Measurements from ENCODE around the gene PLG.
"Not testable (repeated sequence)": the region's sequence is repeated elsewhere in the genome, so short reads cannot be mapped to it uniquely, and the experiment has no call there.

The PLG gene

DNA sequence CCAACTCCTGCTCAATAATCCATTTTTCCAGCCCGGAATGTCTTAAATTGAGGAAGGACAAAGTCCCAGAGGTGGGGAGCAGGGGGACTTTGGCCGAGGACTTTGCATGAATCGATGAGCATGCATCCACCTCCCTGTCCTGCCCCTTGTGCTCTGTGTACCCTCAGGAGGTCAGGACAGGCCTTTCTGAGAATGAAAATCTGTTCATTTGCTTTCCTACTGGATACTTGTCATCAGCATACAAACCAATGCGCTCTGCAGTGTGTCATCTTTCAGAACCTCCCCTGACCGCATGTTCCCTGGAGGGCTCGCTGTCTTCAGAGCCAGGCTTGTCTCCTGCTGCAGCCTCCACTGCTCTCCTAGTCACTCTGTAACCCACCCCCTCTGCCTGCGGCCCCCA, 2.6 kb downstream of the PLG start:
- DNase-seq (ENCODE audit: low read depth in 2 of 2) = not testable (repeated sequence)

DNA sequence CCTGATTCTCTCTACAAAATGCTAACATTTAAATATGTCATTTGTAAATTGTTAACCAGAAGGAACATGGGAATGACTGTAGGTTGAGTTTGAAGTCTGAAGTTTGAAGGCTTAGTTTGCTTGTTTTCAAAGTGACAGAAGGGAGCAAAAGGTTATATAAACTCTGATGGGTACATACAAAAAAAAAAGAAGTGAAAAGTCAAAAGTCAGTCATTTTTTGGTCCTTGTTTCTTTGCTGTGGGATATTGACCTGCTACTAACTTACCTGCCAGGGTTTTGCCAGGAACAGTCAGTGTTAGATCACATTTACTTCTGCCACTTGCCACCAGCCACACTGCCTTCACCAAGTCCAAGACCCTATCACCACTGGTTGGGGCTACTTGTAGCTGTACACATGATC, 6.9 kb downstream of the PLG start:
- not testable (repeated sequence) for DNase-seq (ENCODE audit: low read depth in 2 of 2)

DNA sequence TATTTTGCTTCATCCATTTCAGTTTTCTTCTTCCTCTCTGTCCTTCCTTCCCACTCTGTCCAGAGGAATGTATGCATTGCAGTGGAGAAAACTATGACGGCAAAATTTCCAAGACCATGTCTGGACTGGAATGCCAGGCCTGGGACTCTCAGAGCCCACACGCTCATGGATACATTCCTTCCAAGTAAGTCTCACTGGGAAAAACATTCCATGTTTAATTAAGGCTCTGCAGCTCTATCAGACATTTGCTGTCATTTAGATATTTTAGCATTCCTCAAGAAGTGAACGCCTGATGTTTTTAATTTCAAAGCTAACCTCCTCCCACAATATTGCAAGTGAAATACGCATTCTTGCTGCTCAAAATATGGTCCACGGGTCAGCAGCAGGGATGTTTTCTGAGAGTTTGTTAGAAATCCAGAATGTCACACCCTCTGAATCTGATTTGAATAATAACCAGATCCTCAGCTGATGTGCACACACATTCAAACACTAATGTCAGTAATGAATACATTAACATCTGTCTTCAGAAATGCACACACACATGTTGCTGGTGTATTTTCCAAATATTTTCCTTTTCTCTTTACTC, 12.8 kb downstream of the PLG start:
- no peak for DNase-seq (ENCODE audit: low read depth in 2 of 2)

DNA sequence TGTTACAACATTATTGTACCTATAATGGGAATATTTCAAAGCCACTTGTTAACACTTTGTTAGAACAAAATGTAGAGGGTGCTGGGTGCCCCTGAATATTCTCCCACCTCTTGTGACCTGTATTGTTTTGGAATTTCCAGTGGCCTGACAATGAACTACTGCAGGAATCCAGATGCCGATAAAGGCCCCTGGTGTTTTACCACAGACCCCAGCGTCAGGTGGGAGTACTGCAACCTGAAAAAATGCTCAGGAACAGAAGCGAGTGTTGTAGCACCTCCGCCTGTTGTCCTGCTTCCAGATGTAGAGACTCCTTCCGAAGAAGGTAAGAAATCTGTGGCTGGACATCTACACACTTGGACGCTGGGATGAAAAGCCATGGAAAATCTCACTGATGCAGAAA, 28.9 kb downstream of the PLG start:
- DNase-seq (ENCODE audit: low read depth in 2 of 2) = no peak

DNA sequence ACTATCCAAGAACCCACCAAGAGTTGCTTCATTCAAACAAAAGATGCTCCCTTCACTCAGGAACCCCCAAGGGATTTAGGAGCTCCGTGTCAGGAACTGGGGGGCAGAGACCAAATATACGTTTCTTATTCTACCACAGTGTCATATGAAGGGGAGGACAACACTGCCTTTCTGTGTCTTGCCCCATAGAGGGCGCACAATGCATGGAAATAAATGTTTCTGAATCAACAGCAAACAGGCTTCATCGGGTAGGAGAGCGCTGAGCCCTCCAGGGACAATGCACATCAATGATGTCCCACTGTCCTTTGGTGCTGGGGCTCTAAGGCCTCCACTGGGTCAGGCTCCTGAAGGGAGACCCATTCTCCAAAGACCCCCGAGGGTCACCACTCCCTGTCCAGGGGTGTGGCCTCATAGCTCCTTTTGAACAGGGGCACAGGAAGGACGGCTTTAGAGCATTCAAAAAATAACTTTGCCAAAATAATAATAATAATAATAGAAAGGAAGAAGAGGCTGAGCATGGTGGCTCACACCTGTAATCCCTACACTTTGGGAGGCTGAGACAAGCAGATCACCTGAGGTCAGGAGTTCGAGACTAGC, 31.1 kb downstream of the PLG start:
- DNase-seq (ENCODE audit: low read depth in 2 of 2) = no peak

DNA sequence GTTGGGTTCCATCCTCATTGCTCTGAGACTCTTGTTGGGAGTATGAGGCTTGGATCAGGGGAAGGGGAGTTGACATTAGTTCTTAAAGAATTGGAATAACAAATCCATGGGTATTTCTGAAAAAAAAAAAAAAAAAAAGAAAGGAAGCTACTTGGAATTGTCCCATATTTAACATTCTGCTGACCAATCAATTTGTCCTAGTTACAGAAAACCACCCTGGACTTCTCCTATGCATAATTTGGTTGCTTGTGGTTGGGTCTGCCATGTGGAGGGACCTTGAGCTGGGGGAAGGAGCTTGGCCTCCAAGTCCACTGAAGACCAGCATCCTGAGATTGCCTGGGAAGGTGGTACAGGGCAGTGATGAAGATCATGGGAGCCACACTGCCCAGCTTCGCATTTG, 32.6 kb downstream of the PLG start:
- DNase-seq (ENCODE audit: low read depth in 2 of 2) = no peak

DNA sequence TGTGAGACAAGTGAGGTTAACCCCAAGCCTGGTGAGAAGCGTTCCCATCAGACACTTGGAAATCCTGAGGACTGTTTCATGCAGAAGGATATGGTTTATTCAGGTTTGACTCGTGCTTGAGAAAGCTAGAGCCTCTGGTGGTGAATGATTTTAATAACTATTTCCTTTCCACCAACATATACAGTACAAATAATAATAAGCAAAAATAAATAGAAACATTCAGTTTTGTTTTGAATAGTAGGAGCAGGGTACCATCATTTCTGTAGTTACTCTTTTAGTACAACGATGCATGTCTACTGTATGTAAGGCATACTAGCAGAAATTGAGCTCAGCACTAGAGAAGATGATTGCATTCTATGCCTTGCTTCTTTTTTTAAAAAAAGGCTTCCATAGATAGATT, 33.5 kb downstream of the PLG start:
- DNase-seq (ENCODE audit: low read depth in 2 of 2) = no peak

DNA sequence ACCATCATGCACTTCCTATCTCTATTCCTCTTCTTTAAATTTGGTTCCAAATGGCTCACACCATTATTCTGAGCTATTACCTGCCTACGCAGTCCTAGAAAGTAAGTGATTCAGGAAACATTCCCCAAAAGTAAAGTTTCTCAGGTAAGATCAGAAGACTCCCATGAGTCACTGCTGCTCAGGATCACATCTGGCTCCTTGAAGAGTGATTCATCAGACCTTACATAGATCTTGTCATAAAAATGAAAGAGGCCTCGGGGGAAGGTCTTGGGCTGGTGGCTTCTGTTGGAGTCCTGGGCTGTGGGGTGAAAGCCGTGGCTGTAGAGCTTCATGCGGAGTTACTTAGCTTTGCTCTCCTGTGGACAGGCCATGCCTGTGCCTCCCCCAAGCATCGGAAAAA, 35.9 kb downstream of the PLG start:
- no peak for DNase-seq (ENCODE audit: low read depth in 2 of 2)

DNA sequence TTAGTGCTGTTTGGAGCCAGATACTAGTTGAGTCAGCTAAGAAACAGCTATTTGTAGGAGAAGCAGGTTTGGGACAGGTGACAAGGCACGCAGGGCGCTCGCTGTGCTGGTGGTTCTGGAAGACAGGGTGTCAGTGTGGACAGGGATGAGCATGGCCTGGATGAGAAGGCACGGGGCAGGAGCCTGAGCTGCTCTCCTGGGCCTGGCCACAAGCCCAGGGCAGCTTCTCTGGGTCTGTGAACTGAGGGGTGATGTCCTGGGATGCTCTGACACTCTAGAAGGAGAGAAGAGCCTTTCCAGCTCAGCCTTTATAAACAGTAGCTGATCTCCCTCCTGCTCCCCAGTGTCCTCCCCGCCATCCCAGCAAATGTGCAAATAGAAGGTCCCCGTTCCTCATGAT, 37.9 kb downstream of the PLG start:
- DNase-seq (ENCODE audit: low read depth in 2 of 2) = no peak

DNA sequence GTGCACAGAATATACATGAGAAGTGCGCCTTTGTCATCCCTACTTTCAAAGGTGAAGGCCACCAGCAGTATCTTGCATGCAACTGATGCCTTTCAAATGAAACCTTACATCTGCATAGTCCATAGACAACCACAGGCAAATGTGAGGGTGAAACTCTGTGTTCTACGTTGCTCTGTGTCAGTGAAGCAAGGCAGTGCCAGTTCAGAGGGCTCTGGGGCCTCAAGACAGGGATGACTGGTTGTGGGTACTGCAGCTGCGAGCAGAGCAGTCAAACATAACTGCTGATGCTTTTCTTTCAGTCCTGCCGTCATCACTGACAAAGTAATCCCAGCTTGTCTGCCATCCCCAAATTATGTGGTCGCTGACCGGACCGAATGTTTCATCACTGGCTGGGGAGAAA, 39.0 kb downstream of the PLG start:
- DNase-seq (ENCODE audit: low read depth in 2 of 2) = not testable (repeated sequence)

DNA sequence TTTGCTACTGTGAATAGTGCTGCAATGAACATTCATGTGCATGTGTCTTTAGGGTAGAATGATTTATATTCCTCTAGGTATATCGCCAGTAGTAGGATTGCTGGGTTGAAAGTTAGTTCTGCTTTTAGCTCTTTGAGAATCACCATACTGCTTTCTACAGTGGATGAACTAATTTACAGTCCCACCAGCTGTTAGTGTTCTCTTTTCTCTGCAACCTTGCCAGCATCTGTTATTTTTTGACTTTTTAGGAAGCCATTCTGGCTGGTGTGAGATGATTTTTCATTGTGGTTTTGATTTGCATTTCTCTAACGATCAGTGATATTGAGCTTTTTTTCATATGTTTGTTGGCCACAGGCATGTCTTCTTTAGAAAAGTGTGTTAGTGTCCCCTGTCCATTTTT, 40.0 kb downstream of the PLG start:
- DNase-seq (ENCODE audit: low read depth in 2 of 2) = no peak

- no peak for DNase-seq (ENCODE audit: low read depth in 2 of 2)
Observed at GRCh38 chr6:160750276-160750689, 48.2 kb downstream of the PLG start.

- not testable (repeated sequence) for DNase-seq (ENCODE audit: low read depth in 2 of 2)
Observed at GRCh38 chr6:160753211-160753610, 51.2 kb downstream of the PLG start.

- no peak for DNase-seq (ENCODE audit: low read depth in 2 of 2)
Observed at GRCh38 chr6:160755165-160755564, 53.1 kb downstream of the PLG start.

DNA sequence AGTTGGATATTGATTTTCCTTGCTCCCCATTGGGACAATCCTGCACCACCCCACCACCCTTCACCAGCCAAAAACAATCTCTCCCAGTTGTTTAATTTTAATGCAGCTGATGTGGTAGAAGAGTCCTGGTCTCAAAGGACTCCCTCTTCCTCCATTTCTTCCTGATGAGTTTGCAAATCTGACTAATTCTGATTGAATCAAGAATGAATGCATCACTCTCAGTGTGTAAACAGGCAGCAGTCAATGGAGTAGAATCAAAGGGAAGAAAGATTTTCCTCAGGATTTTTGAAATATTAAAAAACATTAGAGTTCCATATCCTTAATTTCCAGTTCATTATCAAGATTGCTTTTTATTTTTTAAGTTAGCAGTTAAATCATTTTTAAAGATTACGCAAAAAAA, 54.0 kb downstream of the PLG start:
- no peak for DNase-seq (ENCODE audit: low read depth in 2 of 2)

DNA sequence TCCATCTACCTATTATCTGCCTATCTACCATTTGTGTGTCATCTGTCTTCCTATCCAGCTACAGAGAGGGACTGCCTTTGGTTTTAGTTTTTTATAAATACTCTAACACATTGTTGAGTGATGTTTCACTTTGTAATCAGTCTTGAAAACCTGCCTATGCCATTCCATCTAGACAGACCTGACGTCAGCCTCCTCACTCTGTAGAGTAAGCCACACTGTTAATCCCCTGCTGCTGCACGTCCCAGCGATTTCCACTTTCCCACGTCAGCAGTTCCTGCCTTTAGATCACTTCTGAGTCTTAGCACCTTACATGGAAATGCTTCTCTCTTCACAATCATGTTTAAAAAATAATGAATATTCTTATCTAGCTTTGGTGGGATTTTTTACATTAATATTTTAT, 54.8 kb downstream of the PLG start:
- DNase-seq (ENCODE audit: low read depth in 2 of 2) = no peak

- DNase-seq (ENCODE audit: low read depth in 2 of 2) = no peak
Observed at GRCh38 chr6:160764847-160765246, 62.8 kb downstream of the PLG start.

GRCh38 chr6:160765412-160765811, 63.4 kb downstream of the PLG start:
- DNase-seq (ENCODE audit: low read depth in 2 of 2) = no peak

DNA sequence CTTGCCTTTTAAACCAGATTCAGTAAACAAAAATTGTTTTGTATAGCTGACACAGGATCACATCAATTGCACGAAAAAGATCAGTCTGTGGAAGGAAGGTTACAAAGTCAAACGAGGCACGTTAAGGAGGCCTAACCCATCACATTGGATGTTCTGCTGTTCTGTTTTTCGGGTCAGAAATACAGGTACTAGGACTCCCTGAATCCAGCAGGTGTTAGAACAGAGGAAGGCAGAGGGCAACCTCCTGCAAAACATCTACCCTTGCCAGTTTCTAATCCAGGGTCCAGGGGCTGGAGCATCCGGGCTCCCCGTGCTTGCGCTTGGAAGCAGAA, 64.6 kb downstream of the PLG start:
- DNase-seq (ENCODE audit: low read depth in 2 of 2) = no peak

- no peak for DNase-seq (ENCODE audit: low read depth in 2 of 2)
Observed at GRCh38 chr6:160766989-160767646, 65.1 kb downstream of the PLG start.

GRCh38 chr6:160767647-160768019, 65.6 kb downstream of the PLG start:
- DNase-seq (ENCODE audit: low read depth in 2 of 2) = no peak

GRCh38 chr6:160768101-160768500, 66.1 kb downstream of the PLG start:
- DNase-seq (ENCODE audit: low read depth in 2 of 2) = no peak

GRCh38 chr6:160774399-160774798, 72.4 kb downstream of the PLG start:
- no peak for DNase-seq (ENCODE audit: low read depth in 2 of 2)

Data from activated CD8-positive, alpha-beta memory T cell treated with anti-CD3 and anti-CD28 coated beads for 4 hours (primary cell).